ENCODE data around the gene GPR6.

GRCh38 chr6:109991201-109992101, 13.3 kb downstream of the GPR6 start:
- TF ChIP-seq CTCF (IDR thresholded peaks at IDR 0.05; ENCODE audit: control extremely low read depth in 1 of 3, insufficient read depth in 1 of 3, low read depth in 1 of 3, low read length in 3 of 3) (no peak), EP300 (IDR thresholded peaks at IDR 0.05; ENCODE audit: borderline replicate concordance in 1 of 2, low read depth in 2 of 2, low read length in 2 of 2) (no peak), RFX5 (IDR thresholded peaks at IDR 0.05; ENCODE audit: borderline replicate concordance, low read depth, low read length) (no peak), EZH2 (IDR thresholded peaks at IDR 0.05; ENCODE audit: low read depth, low read length, severe bottlenecking) (no peak), POLR2A (IDR thresholded peaks at IDR 0.05; ENCODE audit: control extremely low read depth in 1 of 2, low read depth in 2 of 2, low read length in 2 of 2) (no peak), BCL11A (IDR thresholded peaks at IDR 0.05; ENCODE audit: low read depth in 2 of 2, low read length in 2 of 2) (no peak), SUZ12 (IDR thresholded peaks at IDR 0.05; ENCODE audit: low read length) (no peak), YY1 (IDR thresholded peaks at IDR 0.05; ENCODE audit: low read depth, low read length) (no peak), CEBPB (IDR thresholded peaks at IDR 0.05; ENCODE audit: low read depth, low read length) (no peak), NRF1 (IDR thresholded peaks at IDR 0.05; ENCODE audit: low read depth, low read length) (no peak), USF2 (IDR thresholded peaks at IDR 0.05; ENCODE audit: low read length) (no peak)

All from H1 (cell line).